Epithelial cell of esophagus (primary cell): ENCODE results near the gene FEN1.

ENCODE experiments used
- DNase-seq: peaks from one replicate; pipeline ENCODE4 v3.0.0; 2010; ENCODE audit warnings: low read depth
- H3K4me3 ChIP-seq: 2 replicates; pipeline ENCODE4 v1.5.1; 2011; ENCODE audit warnings: mild to moderate bottlenecking, low read length, control low read depth
- TF ChIP-seq, protein P1 (sequence below): IDR thresholded peaks from 2 replicates; pipeline ENCODE4 v1.5.1; 2011; ENCODE audit warnings: low read depth, mild to moderate bottlenecking, low read length, control low read depth, inconsistent platforms; ENCODE audit not compliant: insufficient read depth; ENCODE audit errors: missing control alignments

FEN1 gene

DNA sequence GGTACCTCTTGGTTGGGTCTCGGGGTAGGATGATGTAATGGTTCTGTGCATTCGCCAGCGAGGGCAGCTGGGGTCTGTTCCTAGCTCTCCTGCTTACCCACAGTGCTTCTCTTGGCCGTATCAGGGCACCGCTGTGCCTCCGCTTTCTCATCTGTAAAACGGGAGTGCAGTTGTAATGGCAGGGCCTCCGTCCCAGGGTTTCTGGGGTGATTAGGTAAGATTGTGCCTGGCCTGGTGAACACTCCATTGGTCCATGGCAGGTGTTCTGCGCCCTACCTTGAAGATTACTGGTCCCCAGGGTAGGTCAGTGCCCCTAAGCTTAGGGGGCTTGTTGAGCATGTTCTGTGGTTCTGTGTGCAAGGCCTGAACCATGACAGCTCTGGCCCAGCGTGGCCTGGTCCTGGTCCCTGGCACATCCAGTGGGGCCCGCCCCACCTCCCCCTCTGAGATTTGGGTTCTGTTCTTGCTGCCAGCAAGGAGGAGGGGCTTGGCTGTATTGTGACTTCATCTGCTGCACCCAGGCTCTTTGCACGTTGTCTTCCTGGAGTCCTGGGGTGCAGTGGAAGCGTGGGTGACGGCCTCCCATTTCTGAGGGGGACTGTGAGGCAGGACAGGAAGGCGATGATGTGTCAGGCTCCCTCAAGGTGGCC, 35.4 kb upstream of the FEN1 start:
- H3K4me3 ChIP-seq, result no peak overlapping the region
- no peak for DNase-seq
- TF ChIP-seq, protein P1, sequence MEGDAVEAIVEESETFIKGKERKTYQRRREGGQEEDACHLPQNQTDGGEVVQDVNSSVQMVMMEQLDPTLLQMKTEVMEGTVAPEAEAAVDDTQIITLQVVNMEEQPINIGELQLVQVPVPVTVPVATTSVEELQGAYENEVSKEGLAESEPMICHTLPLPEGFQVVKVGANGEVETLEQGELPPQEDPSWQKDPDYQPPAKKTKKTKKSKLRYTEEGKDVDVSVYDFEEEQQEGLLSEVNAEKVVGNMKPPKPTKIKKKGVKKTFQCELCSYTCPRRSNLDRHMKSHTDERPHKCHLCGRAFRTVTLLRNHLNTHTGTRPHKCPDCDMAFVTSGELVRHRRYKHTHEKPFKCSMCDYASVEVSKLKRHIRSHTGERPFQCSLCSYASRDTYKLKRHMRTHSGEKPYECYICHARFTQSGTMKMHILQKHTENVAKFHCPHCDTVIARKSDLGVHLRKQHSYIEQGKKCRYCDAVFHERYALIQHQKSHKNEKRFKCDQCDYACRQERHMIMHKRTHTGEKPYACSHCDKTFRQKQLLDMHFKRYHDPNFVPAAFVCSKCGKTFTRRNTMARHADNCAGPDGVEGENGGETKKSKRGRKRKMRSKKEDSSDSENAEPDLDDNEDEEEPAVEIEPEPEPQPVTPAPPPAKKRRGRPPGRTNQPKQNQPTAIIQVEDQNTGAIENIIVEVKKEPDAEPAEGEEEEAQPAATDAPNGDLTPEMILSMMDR, result no peak

DNA sequence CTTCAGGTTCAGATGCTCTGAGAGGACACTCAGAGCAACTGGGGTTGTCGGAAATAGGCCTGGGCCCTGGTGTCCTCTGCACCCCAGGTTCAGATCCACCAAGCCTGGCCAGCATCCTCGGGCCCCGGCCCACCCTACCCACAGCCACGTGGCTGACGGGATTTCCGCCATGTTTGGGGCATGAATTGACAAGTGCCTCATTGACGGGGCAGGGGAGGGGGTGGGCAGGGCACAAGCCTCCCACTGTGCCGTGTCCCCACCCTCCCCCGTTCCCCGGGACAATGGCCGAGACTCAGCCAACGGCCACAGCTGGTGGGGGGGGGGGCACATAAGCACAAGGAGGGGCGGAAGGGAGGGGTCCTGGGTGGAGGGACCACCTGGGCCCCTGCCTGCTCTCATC, 31.8 kb upstream of the FEN1 start:
- no peak for DNase-seq
- TF ChIP-seq, protein P1, result no peak
- no peak overlapping the region for H3K4me3 ChIP-seq

DNA sequence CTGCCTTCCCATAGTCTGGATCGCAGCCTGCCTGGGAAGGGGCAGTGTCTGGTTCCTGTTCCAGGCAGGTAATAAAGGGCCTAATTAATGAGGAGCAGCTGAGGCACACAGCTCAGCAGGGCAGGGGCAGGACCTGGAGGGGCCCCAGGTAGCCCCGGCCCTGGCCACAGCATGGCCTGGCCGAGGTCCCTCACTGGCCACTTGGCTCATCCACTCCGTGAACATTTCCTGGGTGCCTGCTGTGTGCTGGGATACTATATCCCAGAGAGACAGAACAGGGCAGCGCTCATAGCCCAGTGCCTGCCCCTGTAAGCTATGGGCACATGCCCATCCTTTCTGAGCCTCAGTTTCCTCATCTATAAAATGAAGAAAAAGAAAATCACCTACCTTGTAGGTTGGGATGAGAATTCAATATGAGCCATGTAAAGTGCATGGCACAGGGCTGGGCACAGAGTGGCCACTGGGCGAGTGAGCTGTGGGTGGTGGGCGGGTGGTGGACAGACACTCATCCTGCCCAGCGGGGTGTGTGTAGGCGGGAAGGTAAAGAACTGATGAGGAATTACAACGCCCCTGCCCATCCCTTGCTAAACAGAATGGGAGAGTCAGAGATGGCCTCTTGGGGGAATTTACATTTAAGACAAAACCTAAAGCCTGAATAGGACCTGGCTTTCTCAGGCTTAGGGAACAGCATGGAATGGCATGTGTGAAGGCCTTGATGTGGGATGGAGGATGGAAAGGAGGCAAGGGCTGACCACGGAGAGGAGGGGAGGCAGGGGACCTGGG, 31.1 kb upstream of the FEN1 start:
- H3K4me3 ChIP-seq, result no peak overlapping the region
- TF ChIP-seq, protein P1, result no peak
- DNase-seq, result no peak

DNA sequence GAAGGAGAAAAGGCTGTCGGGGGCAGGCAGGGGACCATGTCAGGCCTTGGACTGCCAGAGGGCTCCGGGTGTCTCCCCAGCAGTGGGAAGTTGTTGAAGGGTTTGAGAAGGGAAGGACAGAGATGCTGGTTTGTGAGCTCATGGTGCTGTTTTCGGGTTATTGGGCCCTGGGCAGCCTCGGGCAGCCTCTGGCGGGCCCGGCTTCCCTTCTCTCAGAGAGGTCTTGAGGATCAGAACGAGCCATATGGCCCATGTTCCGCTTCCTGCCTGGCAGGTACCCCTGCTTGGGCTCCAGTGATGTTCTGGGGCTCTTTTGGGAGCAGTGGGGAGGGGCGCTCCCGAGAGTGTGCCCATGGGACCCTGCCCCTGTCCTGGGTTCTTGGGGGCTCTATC, 30.5 kb upstream of the FEN1 start:
- TF ChIP-seq, protein P1, result no peak
- no peak for DNase-seq
- H3K4me3 ChIP-seq, result no peak overlapping the region

DNA sequence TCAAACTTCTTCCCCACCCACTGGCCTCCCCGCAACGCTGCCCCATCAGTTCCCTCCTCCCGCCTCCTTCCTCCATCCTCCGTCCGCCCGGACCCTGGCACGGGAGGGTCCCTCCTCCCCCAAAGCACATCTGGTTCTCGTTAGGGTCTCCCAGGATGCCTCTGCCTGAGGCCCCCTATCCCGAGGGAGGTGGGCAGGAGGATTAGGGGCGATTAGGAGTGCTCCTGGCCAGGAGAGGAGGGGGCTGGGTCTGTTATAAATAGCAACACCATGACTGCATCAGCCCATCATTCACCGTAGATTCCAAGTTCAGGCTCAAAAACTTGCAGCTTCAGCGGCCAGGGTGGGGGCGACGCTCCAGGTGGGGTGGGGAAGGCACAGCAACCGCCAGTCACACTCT, 29.9 kb upstream of the FEN1 start:
- DNase-seq, result no peak
- H3K4me3 ChIP-seq, result no peak overlapping the region

DNA sequence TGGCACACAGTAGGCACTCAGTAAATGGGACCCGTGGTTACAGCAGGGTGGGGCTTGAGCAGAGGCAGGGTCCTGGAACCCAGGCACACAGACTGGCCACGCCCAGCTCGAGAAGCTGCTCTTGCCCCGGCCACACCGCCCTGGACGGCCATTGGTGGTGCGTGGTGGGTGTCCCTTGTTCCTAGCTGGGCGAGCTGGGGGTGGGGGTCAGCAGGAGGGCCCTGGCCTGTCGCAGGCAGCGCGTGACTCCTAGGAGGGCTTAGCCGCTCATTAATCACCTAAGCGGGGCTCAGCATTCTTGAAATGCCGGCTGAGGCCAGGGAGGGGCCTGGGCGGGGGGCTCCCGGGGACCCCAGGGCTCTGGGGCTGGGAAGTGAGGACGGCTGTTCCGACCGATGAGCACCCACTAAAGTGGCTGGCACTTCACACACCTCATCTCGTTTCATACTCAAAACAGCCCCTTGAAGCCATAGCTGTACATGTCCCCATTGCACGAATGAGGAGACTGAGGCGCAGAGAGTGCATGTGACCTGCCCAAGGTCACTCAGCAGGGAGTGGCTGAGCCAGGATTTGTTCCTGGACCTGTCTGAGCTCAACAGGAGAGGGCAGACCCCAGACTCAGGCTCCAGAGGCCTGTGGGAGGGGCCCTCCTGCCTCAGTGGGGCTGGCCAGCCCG, 28.6 kb upstream of the FEN1 start:
- TF ChIP-seq, protein P1, result no peak
- H3K4me3 ChIP-seq, result no peak overlapping the region
- DNase-seq, result no peak

More for the DNA sequence above, 29.9 kb upstream of the FEN1 start:
- TF ChIP-seq, protein P1, result no peak
